Measurements from ENCODE around the gene GMNN.

GRCh38 chr6:24818346-24818745 is 43.6 kb downstream of the GMNN start:
- TF ChIP-seq CTCF (IDR thresholded peaks at IDR 0.05) (no peak), EP300 (IDR thresholded peaks at IDR 0.05) (no peak), POLR2A (IDR thresholded peaks at IDR 0.05; ENCODE audit: low read depth) (no peak), POLR2AphosphoS5 (IDR thresholded peaks at IDR 0.05) (no peak)

All from esophagus muscularis mucosa (tissue), 4 donors.